HG03159 (cell line): ENCODE results near the gene MYO1A.

Experiments
- ATAC-seq: cut with Tn5 transposase; IDR thresholded peaks from one replicate; pipeline ENCODE4 v1.9.1; 2021; ENCODE audit warnings: mild to moderate bottlenecking, moderate library complexity; ENCODE audit not compliant: unreplicated experiment

Gene MYO1A

GRCh38 chr12:57049890-57050289 is at the start of gene MYO1A:
TSS of gene MYO1A (minus strand) at chr12:57050129. CDS start at chr12:57048323, 1,806 bp downstream.
- ATAC-seq = no peak

- ATAC-seq = no peak
Observed at GRCh38 chr12:57099047-57099714, 49.3 kb upstream of the MYO1A start.

GRCh38 chr12:57098546-57098945 is 48.6 kb upstream of the MYO1A start:
- no peak for ATAC-seq

- no peak for ATAC-seq
Observed at GRCh38 chr12:57097554-57097835, 47.6 kb upstream of the MYO1A start.

GRCh38 chr12:57096748-57097553 is 47.0 kb upstream of the MYO1A start:
- ATAC-seq = no peak

- ATAC-seq = no peak
Observed at GRCh38 chr12:57096099-57096572, 46.2 kb upstream of the MYO1A start.

GRCh38 chr12:57095440-57095839 is 45.5 kb upstream of the MYO1A start:
- ATAC-seq = no peak

GRCh38 chr12:57094208-57095160 is 44.6 kb upstream of the MYO1A start:
- no peak for ATAC-seq

GRCh38 chr12:57093415-57094207 is 43.7 kb upstream of the MYO1A start:
- ATAC-seq = no peak

- no peak for ATAC-seq
Observed at GRCh38 chr12:57092876-57093414, 43.0 kb upstream of the MYO1A start.

- no peak for ATAC-seq
Observed at GRCh38 chr12:57092529-57092862, 42.6 kb upstream of the MYO1A start.

- ATAC-seq = no peak
Observed at GRCh38 chr12:57091638-57092528, 42.0 kb upstream of the MYO1A start.

GRCh38 chr12:57090924-57091637 is 41.2 kb upstream of the MYO1A start:
- ATAC-seq = no peak

- ATAC-seq = no peak
Observed at GRCh38 chr12:57090490-57090889, 40.6 kb upstream of the MYO1A start.

GRCh38 chr12:57089271-57090245 is 39.6 kb upstream of the MYO1A start:
- no peak for ATAC-seq

- ATAC-seq = peak; percentile 60
Observed at GRCh38 chr12:57088354-57089270, 38.7 kb upstream of the MYO1A start, which contains the start of gene NAB2. TSS of gene NAB2 (plus strand) at chr12:57089114. CDS start at chr12:57089272, 158 bp downstream.
